Naive thymus-derived CD4-positive, alpha-beta T cell (primary cell): ENCODE results near the gene AIPL1. TPM values are rescaled to one million over a fixed set of nuclear protein-coding genes. Genes with fewer than 3 reads are reported as not detected.

Source experiments
- ATAC-seq: fragments of 150-1000 bp; cut with Tn5 transposase; 2 replicates; pipeline ENCODE4 v1.10.0; 2021; ENCODE audit warnings: mild to moderate bottlenecking, moderate library complexity
- CTCF ChIA-PET: fragments of 350-600 bp; sonication (Branson Sonifier 250); formaldehyde crosslinking; loops from one replicate; lab custom pipeline; 2021; ENCODE audit warnings: antibody characterized with exemption; lab: Charles Lee
- POLR2A ChIA-PET: fragments of 350-600 bp; sonication (Branson Sonifier 250); formaldehyde crosslinking; loops from one replicate; lab custom pipeline; 2021; ENCODE audit warnings: antibody characterized with exemption, inconsistent platforms; lab: Charles Lee
- DNase-seq, 9 donors: peaks; one replicate each; pipeline versions ENCODE4 v3.0.0 to v3.0.0-alpha.2; 2020 to 2022; ENCODE audit warnings: mixed read lengths in 1 of 9
- H3K27ac ChIP-seq: one replicate; pipeline ENCODE4 v1.7.0; 2013; ENCODE audit warnings: mild to moderate bottlenecking, low read depth, low read length, moderate library complexity
- H3K27me3 ChIP-seq, 2 donors: one replicate each; pipeline ENCODE4 v1.7.0; 2013; ENCODE audit warnings: low read length in 2 of 2, mild to moderate bottlenecking in 2 of 2, moderate library complexity in 2 of 2; ENCODE audit not compliant: control insufficient read depth in 2 of 2, insufficient read depth in 2 of 2
- H3K36me3 ChIP-seq, 3 experiments: 1 replicate in 2 of 3; 2 replicates in 1 of 3; pipeline ENCODE4 v1.7.0; 2013; ENCODE audit warnings: low read length in 3 of 3, mild to moderate bottlenecking in 3 of 3, moderate library complexity in 1 of 3; ENCODE audit not compliant: insufficient read depth in 3 of 3, control insufficient read depth in 2 of 3
- H3K4me1 ChIP-seq, 2 donors: one replicate each; pipeline ENCODE4 v1.7.0; 2013; ENCODE audit warnings: low read length in 2 of 2, mild to moderate bottlenecking in 2 of 2, moderate library complexity in 1 of 2; ENCODE audit not compliant: control insufficient read depth in 2 of 2, insufficient read depth in 2 of 2
- H3K4me3 ChIP-seq: 2 replicates; pipeline ENCODE4 v1.7.0; 2013; ENCODE audit warnings: mild to moderate bottlenecking, low read length
- H3K9me3 ChIP-seq, 3 experiments: 1 replicate in 2 of 3; 2 replicates in 1 of 3; pipeline ENCODE4 v1.7.0; 2013; ENCODE audit warnings: low read length in 3 of 3; ENCODE audit not compliant: control insufficient read depth in 2 of 3
- H3K27ac Mint-ChIP-seq, 9 donors: one replicate each; pipeline ENCODE4 v1.8.0; 2020 to 2022; ENCODE audit warnings: mixed read lengths in 9 of 9, mild to moderate bottlenecking in 8 of 9, moderate library complexity in 5 of 9, inconsistent platforms in 2 of 9
- H3K27me3 Mint-ChIP-seq, 5 donors: one replicate each; pipeline ENCODE4 v1.8.0; 2021 to 2022; ENCODE audit warnings: mixed read lengths in 5 of 5, mild to moderate bottlenecking in 1 of 5
- H3K36me3 Mint-ChIP-seq, 5 donors: one replicate each; pipeline ENCODE4 v1.8.0; 2020 to 2022; ENCODE audit warnings: mixed read lengths in 5 of 5, mild to moderate bottlenecking in 3 of 5, inconsistent platforms in 1 of 5
- H3K4me1 Mint-ChIP-seq, 7 donors: one replicate each; pipeline ENCODE4 v1.8.0; 2020 to 2022; ENCODE audit warnings: mixed read lengths in 7 of 7, mild to moderate bottlenecking in 3 of 7, inconsistent platforms in 1 of 7
- H3K4me3 Mint-ChIP-seq, 10 donors: one replicate each; pipeline ENCODE4 v1.8.0; 2020 to 2022; ENCODE audit warnings: mild to moderate bottlenecking in 10 of 10, mixed read lengths in 10 of 10, moderate library complexity in 6 of 10, inconsistent platforms in 2 of 10
- H3K9me3 Mint-ChIP-seq, 11 donors: one replicate each; pipeline ENCODE4 v1.8.0; 2020 to 2022; ENCODE audit warnings: mixed read lengths in 11 of 11, mild to moderate bottlenecking in 4 of 11, inconsistent platforms in 1 of 11, moderate library complexity in 1 of 11
- intact Hi-C, 2 donors: fragments of 100-400 bp; cut with micrococcal nuclease; formaldehyde crosslinking; loops; one replicate each; pipeline ENCODE4 v1.15.1; 2023
- polyA plus RNA-seq, 2 donors: library from polyadenylated mRNA; unstranded; fragments of 300-500 nt; fragmentation: Illumina TruSeq; gene quantifications; one replicate each; pipeline ENCODE4 v1.2.3, GENCODE V29; 2021
- total RNA-seq, 6 experiments: library from RNA in 5 of 6; stranded (reverse) in 5 of 6; gene quantifications; 1 replicate in 5 of 6; 2 replicates in 1 of 6; pipeline ENCODE4 v1.2.3 and lab custom pipeline; 2021 to 2026

Gene AIPL1
- total and polyA plus RNA-seq, 7 experiments from 2014 or later, result not detected

DNA sequence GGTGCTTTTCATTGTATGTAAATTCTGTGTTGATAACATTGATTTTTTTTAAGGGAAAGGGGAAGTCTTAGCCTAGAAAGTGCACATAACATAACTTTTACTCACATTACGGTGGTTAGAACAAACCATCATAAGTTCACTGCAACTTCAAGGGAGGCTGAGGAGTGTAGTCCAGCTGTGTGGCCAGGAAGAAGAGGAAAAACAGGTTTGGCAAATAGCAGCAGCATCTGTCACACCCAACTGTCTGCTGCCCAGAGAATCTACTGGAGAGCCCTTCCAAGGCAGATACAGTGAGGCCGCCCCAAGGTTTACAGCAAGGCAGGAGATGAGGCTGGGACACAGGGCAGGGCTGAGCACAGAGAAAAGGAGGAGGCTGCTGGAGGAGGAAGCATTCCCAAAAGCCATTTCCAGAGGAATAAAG, 60.6 kb downstream of the AIPL1 start:
- no peak overlapping the region for H3K4me3 Mint-ChIP-seq
- Histone ChIP-seq H3K4me1 (no peaks in the 10 kb centered on the region), H3K27me3 (peaks cover 0 to 2% of the 10 kb centered on the region in 2 donors), H3K36me3 (no peaks in the 10 kb centered on the region), H3K9me3 (no peaks in the 10 kb centered on the region), H3K4me3 (no peak overlapping the region), H3K27ac (no peak overlapping the region)
- no peak for ATAC-seq
- peaks cover 9 to 36% (median 18%) of the 10 kb centered on the region in 5 donors for H3K27me3 Mint-ChIP-seq
- intact Hi-C loops, result no loop called here
- ChIA-PET POLR2A (no interaction called here), CTCF (no interaction called here)
- H3K27ac Mint-ChIP-seq, result no peak overlapping the region
- peaks cover 0 to 14% (median 5%) of the 10 kb centered on the region in 11 donors for H3K9me3 Mint-ChIP-seq
- H3K4me1 Mint-ChIP-seq, result peaks cover 0 to 11% (median 6%) of the 10 kb centered on the region in 7 donors
- H3K36me3 Mint-ChIP-seq, result no peaks in the 10 kb centered on the region
- no peak for DNase-seq

Other genes with a start within 250 kb of the AIPL1 start
- 10 to 100 TPM in 1 of 5 experiments, under 1 TPM in 1, not detected in 3; 0.49 to 18.6 TPM for gene PIMREG, start 9.3 kb upstream of the AIPL1 start, total RNA-seq
- gene PIMREG, start 9.3 kb upstream of the AIPL1 start, polyA plus RNA-seq, result under 1 TPM; 0.12 to 0.47 TPM
- under 1 TPM; 0.46 to 0.58 (median 0.51) TPM for gene PITPNM3, start 121.4 kb upstream of the AIPL1 start, total RNA-seq
- gene PITPNM3, start 121.4 kb upstream of the AIPL1 start, polyA plus RNA-seq, result under 1 TPM in 1 of 2 donors, not detected in 1; 0.04 TPM
- 10 to 100 TPM; 12.4 to 18.4 (median 17.9) TPM for gene KIAA0753, start 205.6 kb upstream of the AIPL1 start, total RNA-seq
- gene KIAA0753, start 205.6 kb upstream of the AIPL1 start, polyA plus RNA-seq, result 1 to 10 TPM; 2.6 to 3.5 TPM
- gene TXNDC17, start 205.9 kb upstream of the AIPL1 start, total RNA-seq, result 10 to 100 TPM; 14.3 to 70.3 (median 18.5) TPM
- gene TXNDC17, start 205.9 kb upstream of the AIPL1 start, polyA plus RNA-seq, result 10 to 100 TPM; 65.1 to 89.7 TPM
- gene MED31, start 216.5 kb upstream of the AIPL1 start, total RNA-seq, result 10 to 100 TPM; 21.4 to 41.2 (median 28.2) TPM
- gene MED31, start 216.5 kb upstream of the AIPL1 start, polyA plus RNA-seq, result 10 to 100 TPM; 24.0 to 26.7 TPM
- gene C17orf100, start 216.6 kb upstream of the AIPL1 start, total RNA-seq, result 1 to 10 TPM; 1.9 to 6.1 (median 1.9) TPM
- gene C17orf100, start 216.6 kb upstream of the AIPL1 start, polyA plus RNA-seq, result 1 to 10 TPM; 6.1 to 9.5 TPM